NK-92 treated with Interleukin-12 subunit alpha and Interleukin-12 subunit beta, amount 100 ng/mL, for 24 hours (cell line): ENCODE measurements around the gene MDM1.

ENCODE experiments used
- DNase-seq: peaks from one replicate; lab custom pipeline; 2025; lab: John Stamatoyannopoulos, UW

Gene MDM1

DNA sequence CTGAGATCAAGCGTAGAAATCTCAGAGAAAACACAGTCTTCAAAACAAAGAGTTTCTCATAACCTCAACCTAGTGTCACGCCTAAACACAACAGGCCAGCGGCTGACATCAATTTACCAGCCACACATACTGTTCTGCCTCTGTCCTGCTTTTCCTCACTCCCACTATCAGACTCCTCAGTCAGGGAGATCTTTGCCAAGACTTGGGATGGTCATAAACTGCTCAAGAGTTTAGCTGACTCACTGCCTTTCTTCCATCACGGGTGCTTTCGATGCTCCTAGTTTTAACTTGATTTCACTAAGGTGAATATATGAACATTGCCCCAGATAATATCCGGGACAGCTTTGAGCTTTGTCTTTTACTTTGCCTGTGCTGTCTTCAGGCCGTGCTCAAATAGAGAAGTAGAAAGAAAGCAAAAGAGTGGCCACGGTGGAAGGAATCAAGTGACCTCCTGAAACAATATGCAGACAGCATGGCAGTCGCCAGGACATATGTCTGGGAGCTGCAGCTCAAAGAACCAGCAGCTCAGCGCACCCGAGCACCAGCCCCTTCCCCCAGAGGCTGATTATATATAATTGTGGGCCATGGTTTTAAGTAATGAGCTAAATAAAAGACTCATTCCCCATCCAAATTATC lies 12.1 kb downstream of the MDM1 start:
- DNase-seq, result no peak

DNA sequence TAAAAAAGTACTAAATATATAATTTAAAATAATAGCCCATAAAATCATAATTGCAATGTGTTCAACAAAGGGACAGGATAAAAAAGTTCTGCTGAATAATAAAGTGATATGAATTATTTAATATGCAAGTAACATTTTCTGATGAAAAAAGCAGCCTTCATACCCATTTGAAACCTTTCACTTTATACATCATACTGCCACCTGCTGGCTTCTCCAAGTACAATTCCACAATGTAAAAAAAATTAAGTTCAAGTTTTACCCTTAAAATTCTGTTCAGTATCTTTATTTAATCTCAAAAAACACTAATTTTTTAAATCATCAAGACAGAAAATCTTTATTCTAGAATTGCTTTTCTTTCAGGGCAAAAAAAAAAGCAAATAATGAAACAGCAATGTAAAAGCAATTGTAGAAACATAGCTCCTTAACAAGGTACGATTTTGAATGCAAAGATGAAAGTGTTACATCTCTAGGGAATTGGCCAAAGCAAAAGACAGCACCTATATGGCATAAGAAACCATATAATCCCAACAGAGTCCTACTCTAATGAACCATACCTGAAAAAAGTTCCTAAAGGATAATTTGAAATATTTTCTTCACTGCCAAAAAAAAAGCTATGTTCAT lies 15.0 kb downstream of the MDM1 start:
- no peak for DNase-seq

DNA sequence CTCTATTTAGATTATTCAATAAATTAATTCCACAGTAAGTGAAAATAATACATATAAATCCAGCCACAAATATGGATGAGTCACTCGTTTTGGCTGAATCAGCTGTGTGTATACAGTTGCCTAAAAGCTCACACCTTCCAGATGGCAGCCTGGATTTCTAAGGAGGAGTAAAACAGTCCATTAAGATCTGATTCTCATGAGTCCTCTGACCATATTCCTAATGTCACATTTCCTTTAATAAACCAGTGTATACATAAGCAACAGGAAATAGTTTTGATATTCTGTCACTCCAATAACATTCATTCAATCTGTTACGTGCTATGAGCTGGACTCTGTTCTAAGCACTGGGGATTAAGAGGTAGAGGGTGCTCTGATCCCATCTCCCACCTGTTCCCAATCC lies 21.8 kb downstream of the MDM1 start:
- no peak for DNase-seq

DNA sequence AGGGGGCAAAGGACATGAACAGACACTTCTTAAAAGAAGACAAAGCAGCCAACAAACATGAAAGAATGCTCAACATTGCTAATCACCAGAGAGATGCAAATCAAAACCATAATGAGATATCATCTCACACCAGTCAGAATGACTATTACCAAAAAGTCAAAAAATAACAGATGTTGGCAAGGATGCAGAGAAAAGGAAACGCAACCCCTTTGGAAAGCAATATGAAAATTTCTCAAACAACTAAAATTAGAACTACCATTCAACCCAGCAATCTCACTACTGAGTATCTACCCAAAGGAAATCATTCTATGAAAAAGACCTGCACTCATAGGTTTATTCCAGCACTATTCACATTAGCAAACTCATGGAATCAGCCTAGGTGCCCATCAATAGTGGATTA lies 25.6 kb downstream of the MDM1 start:
- no peak for DNase-seq

DNA sequence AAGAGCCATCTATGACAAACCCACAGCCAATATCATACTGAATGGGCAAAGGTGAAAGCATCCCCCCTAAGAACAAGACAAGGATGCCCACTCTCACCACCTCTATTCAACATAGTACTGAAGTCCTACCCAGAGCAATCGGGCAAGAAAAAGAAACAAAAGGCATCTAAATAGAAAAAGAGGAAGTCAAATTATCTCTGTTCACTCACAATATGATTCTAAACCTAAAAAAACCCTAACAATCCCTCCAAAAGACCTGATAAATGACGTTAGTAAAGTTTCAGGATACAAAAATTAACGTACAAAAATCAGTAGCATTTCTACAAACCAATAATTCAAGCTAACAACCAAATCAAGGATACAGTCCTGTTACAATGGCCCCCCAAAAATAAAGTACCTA lies 26.9 kb downstream of the MDM1 start:
- no peak for DNase-seq

DNA sequence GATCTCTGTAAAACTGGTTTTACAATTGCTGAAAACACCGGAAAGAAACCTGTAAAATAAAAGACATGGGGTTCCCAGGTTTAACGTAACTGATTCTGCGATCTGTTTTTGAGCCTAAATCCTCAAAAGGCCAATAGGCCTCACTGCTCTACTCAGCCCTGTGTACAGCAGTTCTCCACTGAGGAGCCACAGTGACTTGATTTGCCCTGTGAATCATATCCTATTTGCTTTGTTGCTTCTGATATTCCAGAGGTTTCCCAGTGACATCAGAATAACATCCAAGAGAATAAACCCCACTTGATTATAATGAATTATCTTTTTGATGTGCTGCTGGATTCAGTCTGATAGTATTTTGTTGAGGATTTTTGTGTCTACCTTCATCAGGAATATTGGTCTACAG lies 27.5 kb downstream of the MDM1 start:
- no peak for DNase-seq

DNA sequence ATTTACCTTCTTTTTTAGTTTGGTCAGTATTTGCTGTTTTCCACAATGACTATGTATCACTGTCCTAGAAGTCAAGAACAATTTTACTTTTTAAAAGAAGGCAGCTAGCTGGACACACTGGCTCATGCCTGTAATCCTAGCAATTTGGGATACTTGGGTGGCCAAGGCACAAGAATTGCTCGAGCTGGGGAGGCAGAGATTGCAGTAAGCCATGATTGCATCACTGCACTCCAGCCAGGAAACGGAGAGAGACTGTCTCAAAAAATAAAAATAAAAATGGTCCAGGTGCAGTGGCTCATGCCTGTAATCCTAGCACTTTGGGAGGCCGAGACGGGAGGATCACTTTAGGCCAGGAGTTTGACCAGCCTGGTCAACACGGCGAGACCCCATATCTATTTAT lies 28.3 kb downstream of the MDM1 start:
- DNase-seq, result no peak

DNA sequence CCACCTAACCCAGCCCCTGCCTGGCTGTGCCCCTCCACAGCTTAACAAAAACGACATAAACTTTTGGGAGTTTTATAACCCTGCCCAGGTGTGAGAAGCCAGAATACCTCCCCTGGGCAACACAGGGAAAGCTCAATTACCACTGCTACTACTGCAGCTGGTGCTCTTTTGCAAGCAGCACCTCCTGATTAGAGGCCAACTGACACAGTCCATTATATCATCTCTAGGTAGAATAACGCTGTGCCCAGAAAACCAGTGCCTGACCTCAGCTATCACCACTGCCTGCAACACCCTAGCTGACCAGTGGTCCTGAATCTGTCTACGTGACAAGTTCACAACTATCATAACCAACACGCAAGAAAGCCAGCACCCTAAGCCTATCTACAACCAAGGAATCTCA lies 34.2 kb downstream of the MDM1 start:
- no peak for DNase-seq

DNA sequence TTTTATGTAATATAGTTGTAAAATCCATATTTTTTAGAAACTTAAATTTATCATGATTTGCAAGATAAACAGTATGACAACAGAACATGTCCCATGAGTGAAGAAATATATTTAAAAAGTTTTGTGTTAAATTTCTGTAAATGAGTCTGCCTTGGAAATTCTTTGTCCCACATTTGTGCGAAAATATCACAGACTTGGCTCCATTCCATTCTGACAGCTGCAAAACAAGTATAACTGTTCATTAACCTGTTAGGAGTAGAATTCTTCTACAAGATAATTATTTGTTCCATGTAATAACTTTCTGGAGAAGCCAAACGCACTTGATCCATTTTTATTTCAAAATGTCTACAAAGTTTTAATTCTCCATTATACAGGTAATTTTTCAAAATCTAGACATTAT lies 37.9 kb downstream of the MDM1 start:
- DNase-seq, result no peak

DNA sequence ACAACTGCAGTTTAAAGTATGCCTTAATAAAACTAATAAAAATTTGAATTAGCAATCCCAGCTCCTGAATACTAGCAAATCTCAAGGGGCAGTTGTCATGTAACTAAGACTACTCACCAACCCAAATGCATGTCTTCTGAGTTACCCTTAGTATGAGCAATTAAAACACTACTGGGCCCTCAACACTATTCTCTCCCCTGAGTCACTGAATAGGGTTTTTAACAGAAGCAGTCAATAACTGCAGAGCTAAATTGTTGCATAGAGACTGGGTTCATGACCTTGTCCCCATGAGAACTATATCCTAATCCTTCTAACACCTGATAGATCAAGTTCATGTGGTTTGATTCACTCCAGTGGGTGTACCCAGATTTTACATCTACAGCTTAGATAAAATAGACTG lies 38.8 kb downstream of the MDM1 start:
- DNase-seq, result no peak

DNA sequence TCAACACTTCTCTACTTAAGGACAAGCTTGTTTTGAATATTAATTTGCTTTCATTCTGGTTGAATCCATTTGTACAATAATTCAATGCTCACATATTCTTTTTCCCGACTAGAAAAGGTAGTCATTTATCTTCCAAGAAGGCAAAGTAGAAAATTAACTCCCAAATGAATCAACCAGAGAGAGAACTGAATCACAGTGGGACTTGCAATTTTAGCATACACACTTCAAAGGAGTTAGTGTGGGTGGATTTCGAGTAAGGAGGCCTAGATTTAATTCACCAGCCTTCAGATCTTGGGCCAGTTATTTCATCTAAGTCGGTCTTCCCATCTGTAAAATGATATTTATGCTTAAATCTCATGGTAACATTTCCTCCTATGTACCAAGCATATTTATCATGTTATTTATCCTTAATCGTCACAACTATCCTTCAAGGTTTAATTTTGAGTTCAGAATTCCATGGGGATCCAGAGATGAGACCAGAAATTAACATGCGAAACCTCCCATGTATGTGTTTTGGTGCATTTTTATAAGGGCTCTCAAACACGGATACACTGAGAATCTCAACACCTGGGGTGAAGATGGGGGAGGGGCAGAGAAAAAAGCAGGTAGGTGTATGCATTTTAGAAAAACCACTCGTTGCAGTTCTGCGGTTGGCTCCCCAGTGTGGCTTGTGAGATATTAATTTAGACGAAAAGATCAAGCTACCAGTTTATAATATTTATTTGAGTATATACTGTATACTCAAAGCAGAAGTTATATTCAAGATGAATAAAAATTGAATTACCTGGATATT lies 39.8 kb downstream of the MDM1 start:
- DNase-seq, result no peak

DNA sequence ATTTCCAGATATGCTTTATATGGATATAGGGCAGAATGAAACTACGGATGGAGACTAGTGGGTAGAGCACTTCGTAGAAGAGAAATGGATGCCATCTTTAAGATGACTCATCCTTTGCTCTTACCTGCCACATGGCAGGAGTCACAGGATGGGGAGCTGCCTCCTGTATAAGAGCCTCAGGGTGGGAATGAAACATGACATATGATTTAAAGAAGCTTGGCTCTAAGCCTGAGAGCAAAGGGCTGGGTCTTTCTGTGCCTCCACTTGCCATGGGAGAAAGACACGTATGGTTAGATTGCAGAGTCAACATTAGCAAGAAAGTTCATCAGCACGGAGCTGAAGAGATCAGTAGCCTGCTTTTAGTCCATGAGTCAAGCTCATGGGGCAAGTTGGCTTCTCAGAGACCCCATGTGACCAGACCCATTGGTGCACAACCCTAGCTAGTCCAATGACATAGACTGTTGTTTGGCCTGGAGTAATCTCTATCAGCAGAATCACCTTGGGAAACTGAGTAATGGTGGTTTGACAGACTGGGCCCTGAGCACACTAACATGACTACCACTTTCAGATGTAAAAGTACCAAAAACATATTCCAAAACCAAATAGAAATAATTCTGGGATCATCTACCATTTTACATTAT lies 40.6 kb downstream of the MDM1 start:
- no peak for DNase-seq

DNA sequence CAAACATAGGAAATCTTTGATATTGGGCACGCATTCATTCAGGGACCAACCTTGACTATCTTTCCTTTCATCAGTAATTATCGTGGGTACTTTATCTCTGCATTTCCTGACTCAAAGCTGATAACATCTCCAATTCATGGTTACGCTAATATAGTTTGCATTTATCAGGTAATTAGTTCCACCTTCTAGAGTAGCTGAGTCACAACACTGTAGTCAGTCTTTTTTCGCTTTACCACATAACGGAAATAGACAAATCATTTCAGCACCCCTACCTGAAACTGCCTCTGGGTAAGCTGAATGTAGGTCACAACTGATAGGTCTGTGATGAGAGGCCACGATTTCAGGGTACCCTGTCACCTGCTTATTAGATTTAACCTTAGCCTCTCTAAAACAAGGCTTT lies 42.0 kb downstream of the MDM1 start:
- DNase-seq, result no peak

DNA sequence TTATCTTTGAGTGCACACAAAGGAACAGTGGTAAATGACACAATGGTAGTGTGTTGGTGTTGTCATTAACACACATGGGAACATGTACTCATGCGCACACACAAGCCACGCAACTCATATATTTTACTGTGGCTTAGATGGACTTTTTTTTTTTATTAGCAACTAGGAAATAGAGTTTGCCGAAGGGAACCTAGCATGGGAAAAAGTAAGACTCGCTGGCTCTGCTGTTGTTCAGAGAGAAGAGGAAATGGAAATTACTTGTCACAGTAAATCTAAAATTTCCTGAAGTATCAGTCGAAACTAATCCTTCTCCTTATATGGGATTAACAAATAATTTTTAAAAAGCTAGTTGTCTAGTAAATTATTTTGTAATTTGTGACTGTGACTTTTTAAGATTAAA lies 45.1 kb downstream of the MDM1 start:
- no peak for DNase-seq

DNA sequence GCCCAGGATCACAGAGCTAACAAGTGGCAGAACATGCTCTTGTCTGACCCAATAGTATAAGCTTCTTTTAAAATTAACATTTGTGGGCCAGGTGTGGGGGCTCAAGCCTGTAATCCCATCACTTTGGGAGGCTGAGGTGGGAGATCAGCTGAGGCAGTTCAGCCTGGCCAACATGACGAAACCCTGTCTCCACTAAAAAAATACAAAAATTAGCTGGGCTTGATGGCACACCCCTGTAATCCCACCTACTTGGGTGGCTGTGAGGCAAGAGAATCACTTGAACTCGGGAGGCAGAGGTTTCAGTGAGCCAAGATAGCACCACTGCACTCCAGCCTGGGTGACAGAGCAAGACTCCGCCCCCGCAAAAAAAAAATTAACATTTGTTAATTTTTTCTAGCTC lies 45.8 kb downstream of the MDM1 start:
- DNase-seq, result no peak

DNA sequence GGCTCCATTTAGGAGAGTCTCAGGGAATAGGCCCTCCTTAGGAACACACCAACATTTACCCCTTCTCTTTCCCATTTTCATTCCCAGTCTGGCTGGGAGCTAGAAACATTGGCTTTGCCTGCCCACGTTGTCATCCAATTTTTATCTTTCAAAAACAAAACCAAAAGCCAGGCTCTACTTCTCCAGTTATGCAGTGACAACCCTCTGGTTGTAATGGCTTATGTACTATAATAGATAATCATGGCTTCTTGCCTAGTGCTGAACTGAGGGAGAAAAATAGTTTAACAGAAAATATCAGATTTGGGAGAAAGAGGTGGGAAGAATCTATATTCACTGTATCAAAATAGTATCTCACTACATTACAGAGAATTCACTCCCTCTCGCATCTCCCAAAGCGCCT lies 46.6 kb downstream of the MDM1 start:
- DNase-seq, result no peak

DNA sequence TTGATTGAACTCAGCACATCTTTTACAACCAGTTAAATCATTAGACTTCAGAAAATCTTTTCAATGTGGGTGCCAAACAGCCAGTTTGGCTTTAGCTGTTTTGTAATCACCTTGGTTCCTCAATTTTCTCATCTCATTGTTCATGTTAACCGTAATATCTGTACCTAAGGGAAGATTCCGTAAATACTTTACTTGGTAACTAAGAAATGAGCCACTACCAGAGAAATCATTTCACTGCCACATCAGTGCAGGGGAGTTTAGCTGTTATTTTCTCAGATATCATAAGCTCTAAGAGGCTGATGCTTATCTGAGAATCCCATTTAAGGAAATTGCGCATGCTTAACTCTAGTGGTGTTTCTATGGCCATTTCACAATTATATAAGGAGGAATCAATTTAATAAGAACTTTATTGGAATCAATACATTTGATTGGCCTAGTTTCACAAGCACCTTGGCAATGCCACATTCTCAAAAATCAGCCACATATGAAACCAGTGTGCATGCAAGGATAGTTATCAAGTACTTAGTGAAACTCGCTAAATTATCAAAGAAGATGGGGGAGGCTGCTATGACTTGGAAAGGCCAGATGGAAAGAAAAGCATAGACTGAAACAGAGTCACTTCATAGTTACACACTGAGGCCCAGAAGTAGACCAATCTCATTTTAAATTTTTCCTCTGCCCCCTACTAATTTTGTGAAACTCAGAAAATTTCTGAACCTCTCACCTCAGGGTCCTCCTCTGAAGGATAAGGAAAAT lies 50.7 kb downstream of the MDM1 start:
- DNase-seq, result no peak

DNA sequence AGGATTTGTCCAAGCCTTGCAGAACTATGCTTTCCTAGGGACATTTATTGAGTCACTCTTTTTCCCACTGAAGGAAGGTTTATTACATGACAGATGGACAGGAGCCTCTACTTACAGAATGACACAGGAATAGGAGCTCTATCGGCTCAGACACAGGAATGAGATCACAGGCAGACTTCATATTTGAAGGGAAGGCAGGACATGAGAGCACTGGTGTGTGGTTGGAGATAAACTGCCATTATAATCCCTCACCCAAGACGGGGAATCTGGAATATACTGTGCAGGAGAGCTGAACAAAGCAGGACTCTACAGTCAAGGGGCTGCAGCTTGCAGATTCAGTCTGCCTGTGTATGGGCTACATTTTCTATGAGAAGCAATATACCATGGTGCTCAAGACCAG lies 51.9 kb downstream of the MDM1 start:
- no peak for DNase-seq

DNA sequence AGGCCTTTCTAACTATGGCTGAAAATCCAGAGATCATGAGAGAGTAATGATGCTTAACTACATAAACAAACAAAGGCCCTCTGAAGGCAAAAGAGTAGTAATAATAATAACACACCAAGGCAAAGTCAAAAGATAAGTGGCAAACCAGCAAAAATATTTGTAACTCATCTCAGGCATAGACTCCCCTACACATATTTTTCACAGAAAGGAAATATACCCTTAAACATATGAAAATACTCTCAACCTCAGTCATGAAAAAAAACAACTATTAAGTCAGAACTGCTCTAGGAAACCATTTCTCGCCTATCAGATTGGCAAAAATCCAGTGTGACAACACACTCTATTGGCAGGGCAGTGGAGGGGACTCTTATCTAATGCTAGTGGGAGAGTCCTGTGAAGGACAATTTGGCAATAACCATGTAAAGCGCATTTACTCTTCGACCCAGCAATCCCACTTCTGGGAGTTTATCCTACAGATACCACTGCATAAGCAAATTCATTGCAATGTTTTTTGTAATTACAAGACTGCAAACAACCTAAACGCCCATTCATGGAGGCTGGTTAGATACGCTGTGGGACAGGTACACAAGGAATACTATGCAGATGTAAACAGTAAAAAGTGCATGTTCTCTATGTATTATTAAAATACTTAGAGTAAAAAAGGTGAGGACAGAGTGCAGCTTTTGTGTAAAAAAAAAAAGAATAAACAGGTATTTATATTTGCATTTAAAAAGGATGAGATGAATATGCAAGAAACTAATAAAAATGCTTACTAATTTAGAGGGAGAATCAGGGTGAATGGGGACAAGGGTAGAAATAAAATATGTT lies 52.7 kb downstream of the MDM1 start:
- no peak for DNase-seq

DNA sequence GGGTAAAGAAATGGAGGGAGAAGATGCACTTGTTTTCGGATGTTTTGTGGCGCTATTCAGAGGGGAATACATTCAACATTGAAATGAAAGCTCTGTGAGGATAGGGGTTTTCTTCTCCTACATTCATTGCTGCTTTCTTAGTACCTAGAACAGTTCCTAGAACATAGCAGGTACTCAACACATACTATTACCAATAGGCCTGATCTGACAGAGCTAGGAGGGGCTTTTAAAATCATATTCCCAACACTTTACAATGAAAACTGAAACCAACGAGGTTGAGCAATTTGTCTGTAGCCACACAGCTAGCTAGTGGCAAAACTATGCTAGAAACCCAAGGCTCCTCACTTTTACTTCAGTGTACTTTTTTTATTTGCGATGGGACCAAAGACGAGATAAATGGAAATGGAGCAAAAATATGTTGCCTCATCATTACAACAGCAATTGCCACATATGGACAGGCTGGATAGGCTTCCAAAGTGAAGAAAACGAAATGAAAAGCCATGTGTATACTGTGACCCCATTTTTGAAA lies 55.7 kb downstream of the MDM1 start:
- DNase-seq, result no peak

DNA sequence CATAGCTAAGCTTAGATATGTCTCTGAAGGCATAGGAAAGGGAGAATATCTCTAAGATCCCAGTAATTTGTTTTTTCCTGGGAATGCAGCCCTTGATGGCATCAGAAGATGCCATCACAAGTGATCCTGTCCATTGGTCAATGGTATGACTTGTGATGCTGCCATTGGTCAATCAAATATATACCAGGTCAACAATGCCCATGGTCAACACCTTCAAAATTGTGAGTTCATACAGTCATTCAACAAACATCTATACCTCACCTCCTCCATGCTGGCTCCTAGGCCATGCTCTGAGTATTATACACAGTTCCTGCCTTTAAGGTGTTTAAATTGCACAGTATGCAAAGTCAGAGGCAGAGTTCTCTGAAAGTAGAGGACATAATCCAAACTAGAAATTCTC lies 59.4 kb downstream of the MDM1 start:
- no peak for DNase-seq
